GM12878 (cell line): ENCODE measurements around the gene SPAG16. TPM values are rescaled to one million over a fixed set of nuclear protein-coding genes. Genes with fewer than 3 reads are reported as not detected.

Source experiments
- ATAC-seq: fragments of 200-7000 bp; cut with Tn5 transposase; 3 replicates; pipeline ENCODE4 v1.9.1; 2020; ENCODE audit warnings: mild to moderate bottlenecking, moderate library complexity
- BruUV-seq: library from RNA; stranded (reverse); fragments of 400-500 nt; replicated peaks from 2 replicates; lab custom pipeline; 2021; lab: Mats Ljungman, UMichigan
- CTCF ChIA-PET: fragments of 300-600 bp; sonication (Branson Sonifier 250); formaldehyde crosslinking; extraction: SDS; loops from one replicate; lab custom pipeline; 2021; ENCODE audit warnings: inconsistent platforms; lab: Yijun Ruan, JAX
- POLR2A ChIA-PET: fragments of 350-600 bp; formaldehyde crosslinking; extraction: SDS; loops from one replicate; lab custom pipeline; 2021; ENCODE audit warnings: inconsistent platforms; lab: Charles Lee
- RAD21 ChIA-PET: fragments of 300-600 bp; sonication (Branson Sonifier 250); formaldehyde crosslinking; loops from one replicate; lab custom pipeline; 2023; ENCODE audit warnings: antibody characterized with exemption; ENCODE audit not compliant: unreplicated experiment; lab: Charles Lee
- SMC1A ChIA-PET: fragments of 300-600 bp; sonication (Branson Sonifier 250); formaldehyde crosslinking; loops from one replicate; lab custom pipeline; 2023; ENCODE audit not compliant: unreplicated experiment, uncharacterized antibody; lab: Charles Lee
- DNase-seq: peaks from one replicate; pipeline ENCODE4 v3.0.0-alpha.2; 2011; ENCODE audit warnings: low read depth, low spot score
- FAIRE-seq: peaks from 3 replicates; lab custom pipeline; 2011; peaks lifted over from hg19 to GRCh38; lab: Jason Lieb, UNC
- H2AFZ ChIP-seq: 2 replicates; pipeline ENCODE4 v1.6.0; 2011; ENCODE audit warnings: low read depth, low read length, control low read depth; ENCODE audit not compliant: control insufficient read depth
- H3K27ac ChIP-seq: 2 replicates; pipeline ENCODE4 v1.5.1; 2011; ENCODE audit warnings: control low read depth; ENCODE audit not compliant: control insufficient read depth, insufficient read depth
- H3K27me3 ChIP-seq, 2 experiments: replicated peaks in 1 of 2; 2 replicates each; pipeline versions ENCODE4 v1.6.0 to v1.6.1; 2011; ENCODE audit warnings: low read length in 1 of 2; ENCODE audit not compliant: control insufficient read depth in 2 of 2, insufficient read depth in 2 of 2
- H3K36me3 ChIP-seq, 2 experiments: 2 replicates each; pipeline ENCODE4 v1.5.1; 2011; ENCODE audit warnings: low read length in 1 of 2; ENCODE audit not compliant: control insufficient read depth in 2 of 2, insufficient read depth in 2 of 2
- H3K4me1 ChIP-seq: 2 replicates; pipeline ENCODE4 v1.6.1; 2011; ENCODE audit warnings: mild to moderate bottlenecking, low read length, moderate library complexity, mixed read lengths; ENCODE audit not compliant: control insufficient read depth, insufficient read depth
- H3K4me2 ChIP-seq: 2 replicates; pipeline ENCODE4 v1.6.0; 2011; ENCODE audit warnings: control low read depth; ENCODE audit not compliant: control insufficient read depth, insufficient read depth
- H3K4me3 ChIP-seq: fragments of 200-600 bp; sonication (generic); 2 replicates; pipeline ENCODE4 v1.5.1; 2016
- H3K79me2 ChIP-seq: 2 replicates; pipeline ENCODE4 v1.6.0; 2011; ENCODE audit warnings: low read length; ENCODE audit not compliant: control insufficient read depth, insufficient read depth
- H3K9ac ChIP-seq: 2 replicates; pipeline ENCODE4 v1.8.0; 2011; ENCODE audit warnings: low read length, control low read depth, mixed read lengths; ENCODE audit not compliant: control insufficient read depth, insufficient read depth
- H3K9me3 ChIP-seq: replicated peaks from 3 replicates; pipeline ENCODE4 v1.5.1; 2011; ENCODE audit warnings: mild to moderate bottlenecking, low read length; ENCODE audit not compliant: control insufficient read depth, insufficient read depth
- H4K20me1 ChIP-seq: 2 replicates; pipeline ENCODE4 v1.6.0; 2011; ENCODE audit not compliant: control insufficient read depth, insufficient read depth
- CHD2 ChIP-seq: IDR thresholded peaks from 2 replicates; pipeline ENCODE4 v1.6.1; 2011; ENCODE audit warnings: low read depth, low read length, improper control_type of control experiment, borderline replicate concordance
- ESRRA ChIP-seq: IDR thresholded peaks from 2 replicates; pipeline ENCODE4 v1.6.1; 2012; ENCODE audit warnings: mild to moderate bottlenecking, low read length, improper control_type of control experiment
- IKZF1 ChIP-seq: fragments of 450-650 bp; conservative IDR thresholded peaks from 2 replicates; pipeline ENCODE4 v1.6.1; 2017; ENCODE audit warnings: antibody characterized with exemption, mild to moderate bottlenecking
- IKZF2 ChIP-seq, 2 experiments: fragments of 450-650 bp; IDR thresholded peaks; 2 replicates each; pipeline ENCODE4 v1.6.1; 2017; ENCODE audit warnings: mild to moderate bottlenecking in 2 of 2, moderate library complexity in 2 of 2
- RFX5 ChIP-seq: IDR thresholded peaks from 2 replicates; pipeline ENCODE4 v1.6.1; 2011; ENCODE audit warnings: low read depth, low read length, improper control_type of control experiment
- TCF12 ChIP-seq: IDR thresholded peaks from 2 replicates; pipeline ENCODE4 v1.6.1; 2011; ENCODE audit warnings: low read depth, mild to moderate bottlenecking, low read length
- ZBED1 ChIP-seq: IDR thresholded peaks from 2 replicates; pipeline ENCODE4 v1.6.1; 2016; ENCODE audit warnings: borderline replicate concordance
- WGBS: methylation state at CpG from one replicate; pipeline ENCODE4 v1.1.6; 2016; ENCODE audit warnings: low lambda C conversion rate; ENCODE audit not compliant: insufficient replicate concordance, insufficient coverage; ENCODE audit errors: missing lambda C conversion rate; 5-methylcytosine and 5-hydroxymethylcytosine counted together
- in situ Hi-C: fragments of 300-500 bp; cut with MboI; formaldehyde crosslinking; loops from 9 replicates; pipeline ENCODE4 v1.14.3; 2018; ENCODE audit warnings: mixed read lengths
- intact Hi-C: fragments of 100-400 bp; cut with micrococcal nuclease; formaldehyde crosslinking; loops from one replicate; pipeline ENCODE4 v1.14.2; 2022; ENCODE audit not compliant: unreplicated experiment
- polyA plus RNA-seq, 11 experiments: library from polyadenylated mRNA; depleted of rRNA in 4 of 11; unstranded in 6 of 11; stranded (reverse) in 5 of 11; fragments of >200 nt; fragmentation: Nextera tagmentation in 4 of 11; fragmentation: Illumina TruSeq in 1 of 11; extraction: Ambion mirVana in 4 of 11; extraction: Trizol in 1 of 11; gene quantifications; 1 replicate in 1 of 11; 2 replicates in 10 of 11; pipeline versions ENCODE4 v1.2.1 to v1.2.3, GENCODE V29; 2011 to 2016; ENCODE audit warnings: inconsistent platforms in 2 of 11, missing spikeins in 2 of 11, low read depth in 1 of 11
- total RNA-seq, 4 experiments: library from RNA; depleted of rRNA in 3 of 4; stranded (reverse); fragments of >200 nt in 3 of 4; fragmentation: Illumina TruSeq in 1 of 4; extraction: Trizol in 1 of 4; gene quantifications; 2 replicates each; pipeline versions ENCODE4 v1.2.1 to v1.2.3, GENCODE V29; 2013 to 2021
- TF ChIP-seq, protein P1 (sequence below): fragments of 450-650 bp; IDR thresholded peaks from 2 replicates; pipeline ENCODE4 v1.6.1; 2017; ENCODE audit warnings: mild to moderate bottlenecking, moderate library complexity
- TF ChIP-seq, protein P2 (sequence below): fragments of 150-350 bp; IDR thresholded peaks from 2 replicates; pipeline ENCODE4 v1.6.1; 2014; ENCODE audit warnings: mild to moderate bottlenecking, low read depth, low read length
- TF ChIP-seq, protein P3 (sequence below): fragments of 450-650 bp; IDR thresholded peaks from 2 replicates; pipeline ENCODE4 v1.6.1; 2017; ENCODE audit warnings: mild to moderate bottlenecking, low read depth, inconsistent platforms; ENCODE audit not compliant: poor library complexity, severe bottlenecking
- TF ChIP-seq, protein P4 (sequence below): fragments of 450-650 bp; formaldehyde crosslinking; IDR thresholded peaks from 2 replicates; pipeline ENCODE4 v1.5.0; 2022; ENCODE audit warnings: mild to moderate bottlenecking, missing genetic modification characterization
- TF ChIP-seq, protein P5 (sequence below): fragments of 450-650 bp; IDR thresholded peaks from 2 replicates; pipeline ENCODE4 v1.6.1; 2016; ENCODE audit warnings: mild to moderate bottlenecking

Gene SPAG16
- total and polyA plus RNA-seq, 10 of the 15 experiments (the other 5 are each of a cell fraction or from before 2014, with no cell fraction given), result 6.0 to 25.0 (median 15.2) TPM

DNA sequence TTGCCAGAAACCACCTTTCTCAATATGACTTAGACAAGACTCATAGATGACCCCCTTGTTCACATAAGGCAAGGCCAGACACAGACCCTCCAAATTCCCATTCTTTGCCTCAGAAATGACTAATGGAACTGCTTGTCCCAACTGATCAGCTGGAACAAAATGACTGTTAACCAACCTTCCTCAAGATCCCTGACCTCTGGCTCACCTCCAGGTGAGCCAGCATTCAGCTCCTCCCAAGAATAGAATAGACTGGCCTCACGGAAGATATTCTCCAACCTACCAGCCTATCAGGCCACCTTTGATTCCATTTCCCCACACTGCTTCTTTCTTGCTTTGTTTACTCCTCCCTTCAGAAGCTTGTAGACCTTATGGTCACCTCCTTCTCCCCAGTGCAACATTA is 930.8 kb downstream of the SPAG16 start:
- H3K9me3 ChIP-seq, result no peaks in the 10 kb centered on the region
- no peaks in the 10 kb centered on the region for H3K4me1 ChIP-seq
- ChIA-PET SMC1A (no interaction called here), RAD21 (no interaction called here), POLR2A (no interaction called here), CTCF (no interaction called here)
- intact Hi-C loops, result no loop called here
- H3K4me2 ChIP-seq, result no peak overlapping the region
- no peaks in the 10 kb centered on the region for H3K36me3 ChIP-seq
- DNase-seq, result no peak
- H4K20me1 ChIP-seq, result no peaks in the 10 kb centered on the region
- H3K27ac ChIP-seq, result no peak overlapping the region
- ATAC-seq, result no peak
- no peaks in the 10 kb centered on the region for H3K27me3 ChIP-seq
- in situ Hi-C loops, result no loop called here
- H3K9ac ChIP-seq, result no peak overlapping the region
- no peak for FAIRE-seq
- H3K79me2 ChIP-seq, result no peaks in the 10 kb centered on the region
- 0% methylated on average over 1 of the region's 1 CpG for WGBS
- H3K4me3 ChIP-seq, result no peak overlapping the region
- H2AFZ ChIP-seq, result no peak overlapping the region
- no TSS peak for BruUV-seq
- TF ChIP-seq, protein P1, sequence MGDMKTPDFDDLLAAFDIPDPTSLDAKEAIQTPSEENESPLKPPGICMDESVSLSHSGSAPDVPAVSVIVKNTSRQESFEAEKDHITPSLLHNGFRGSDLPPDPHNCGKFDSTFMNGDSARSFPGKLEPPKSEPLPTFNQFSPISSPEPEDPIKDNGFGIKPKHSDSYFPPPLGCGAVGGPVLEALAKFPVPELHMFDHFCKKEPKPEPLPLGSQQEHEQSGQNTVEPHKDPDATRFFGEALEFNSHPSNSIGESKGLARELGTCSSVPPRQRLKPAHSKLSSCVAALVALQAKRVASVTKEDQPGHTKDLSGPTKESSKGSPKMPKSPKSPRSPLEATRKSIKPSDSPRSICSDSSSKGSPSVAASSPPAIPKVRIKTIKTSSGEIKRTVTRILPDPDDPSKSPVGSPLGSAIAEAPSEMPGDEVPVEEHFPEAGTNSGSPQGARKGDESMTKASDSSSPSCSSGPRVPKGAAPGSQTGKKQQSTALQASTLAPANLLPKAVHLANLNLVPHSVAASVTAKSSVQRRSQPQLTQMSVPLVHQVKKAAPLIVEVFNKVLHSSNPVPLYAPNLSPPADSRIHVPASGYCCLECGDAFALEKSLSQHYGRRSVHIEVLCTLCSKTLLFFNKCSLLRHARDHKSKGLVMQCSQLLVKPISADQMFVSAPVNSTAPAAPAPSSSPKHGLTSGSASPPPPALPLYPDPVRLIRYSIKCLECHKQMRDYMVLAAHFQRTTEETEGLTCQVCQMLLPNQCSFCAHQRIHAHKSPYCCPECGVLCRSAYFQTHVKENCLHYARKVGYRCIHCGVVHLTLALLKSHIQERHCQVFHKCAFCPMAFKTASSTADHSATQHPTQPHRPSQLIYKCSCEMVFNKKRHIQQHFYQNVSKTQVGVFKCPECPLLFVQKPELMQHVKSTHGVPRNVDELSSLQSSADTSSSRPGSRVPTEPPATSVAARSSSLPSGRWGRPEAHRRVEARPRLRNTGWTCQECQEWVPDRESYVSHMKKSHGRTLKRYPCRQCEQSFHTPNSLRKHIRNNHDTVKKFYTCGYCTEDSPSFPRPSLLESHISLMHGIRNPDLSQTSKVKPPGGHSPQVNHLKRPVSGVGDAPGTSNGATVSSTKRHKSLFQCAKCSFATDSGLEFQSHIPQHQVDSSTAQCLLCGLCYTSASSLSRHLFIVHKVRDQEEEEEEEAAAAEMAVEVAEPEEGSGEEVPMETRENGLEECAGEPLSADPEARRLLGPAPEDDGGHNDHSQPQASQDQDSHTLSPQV, result no peak
- TF ChIP-seq, protein P2, sequence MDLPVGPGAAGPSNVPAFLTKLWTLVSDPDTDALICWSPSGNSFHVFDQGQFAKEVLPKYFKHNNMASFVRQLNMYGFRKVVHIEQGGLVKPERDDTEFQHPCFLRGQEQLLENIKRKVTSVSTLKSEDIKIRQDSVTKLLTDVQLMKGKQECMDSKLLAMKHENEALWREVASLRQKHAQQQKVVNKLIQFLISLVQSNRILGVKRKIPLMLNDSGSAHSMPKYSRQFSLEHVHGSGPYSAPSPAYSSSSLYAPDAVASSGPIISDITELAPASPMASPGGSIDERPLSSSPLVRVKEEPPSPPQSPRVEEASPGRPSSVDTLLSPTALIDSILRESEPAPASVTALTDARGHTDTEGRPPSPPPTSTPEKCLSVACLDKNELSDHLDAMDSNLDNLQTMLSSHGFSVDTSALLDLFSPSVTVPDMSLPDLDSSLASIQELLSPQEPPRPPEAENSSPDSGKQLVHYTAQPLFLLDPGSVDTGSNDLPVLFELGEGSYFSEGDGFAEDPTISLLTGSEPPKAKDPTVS, result no peak
- TF ChIP-seq, protein P3, sequence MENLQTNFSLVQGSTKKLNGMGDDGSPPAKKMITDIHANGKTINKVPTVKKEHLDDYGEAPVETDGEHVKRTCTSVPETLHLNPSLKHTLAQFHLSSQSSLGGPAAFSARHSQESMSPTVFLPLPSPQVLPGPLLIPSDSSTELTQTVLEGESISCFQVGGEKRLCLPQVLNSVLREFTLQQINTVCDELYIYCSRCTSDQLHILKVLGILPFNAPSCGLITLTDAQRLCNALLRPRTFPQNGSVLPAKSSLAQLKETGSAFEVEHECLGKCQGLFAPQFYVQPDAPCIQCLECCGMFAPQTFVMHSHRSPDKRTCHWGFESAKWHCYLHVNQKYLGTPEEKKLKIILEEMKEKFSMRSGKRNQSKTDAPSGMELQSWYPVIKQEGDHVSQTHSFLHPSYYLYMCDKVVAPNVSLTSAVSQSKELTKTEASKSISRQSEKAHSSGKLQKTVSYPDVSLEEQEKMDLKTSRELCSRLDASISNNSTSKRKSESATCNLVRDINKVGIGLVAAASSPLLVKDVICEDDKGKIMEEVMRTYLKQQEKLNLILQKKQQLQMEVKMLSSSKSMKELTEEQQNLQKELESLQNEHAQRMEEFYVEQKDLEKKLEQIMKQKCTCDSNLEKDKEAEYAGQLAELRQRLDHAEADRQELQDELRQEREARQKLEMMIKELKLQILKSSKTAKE, result no peak
- TF ChIP-seq, protein P4, sequence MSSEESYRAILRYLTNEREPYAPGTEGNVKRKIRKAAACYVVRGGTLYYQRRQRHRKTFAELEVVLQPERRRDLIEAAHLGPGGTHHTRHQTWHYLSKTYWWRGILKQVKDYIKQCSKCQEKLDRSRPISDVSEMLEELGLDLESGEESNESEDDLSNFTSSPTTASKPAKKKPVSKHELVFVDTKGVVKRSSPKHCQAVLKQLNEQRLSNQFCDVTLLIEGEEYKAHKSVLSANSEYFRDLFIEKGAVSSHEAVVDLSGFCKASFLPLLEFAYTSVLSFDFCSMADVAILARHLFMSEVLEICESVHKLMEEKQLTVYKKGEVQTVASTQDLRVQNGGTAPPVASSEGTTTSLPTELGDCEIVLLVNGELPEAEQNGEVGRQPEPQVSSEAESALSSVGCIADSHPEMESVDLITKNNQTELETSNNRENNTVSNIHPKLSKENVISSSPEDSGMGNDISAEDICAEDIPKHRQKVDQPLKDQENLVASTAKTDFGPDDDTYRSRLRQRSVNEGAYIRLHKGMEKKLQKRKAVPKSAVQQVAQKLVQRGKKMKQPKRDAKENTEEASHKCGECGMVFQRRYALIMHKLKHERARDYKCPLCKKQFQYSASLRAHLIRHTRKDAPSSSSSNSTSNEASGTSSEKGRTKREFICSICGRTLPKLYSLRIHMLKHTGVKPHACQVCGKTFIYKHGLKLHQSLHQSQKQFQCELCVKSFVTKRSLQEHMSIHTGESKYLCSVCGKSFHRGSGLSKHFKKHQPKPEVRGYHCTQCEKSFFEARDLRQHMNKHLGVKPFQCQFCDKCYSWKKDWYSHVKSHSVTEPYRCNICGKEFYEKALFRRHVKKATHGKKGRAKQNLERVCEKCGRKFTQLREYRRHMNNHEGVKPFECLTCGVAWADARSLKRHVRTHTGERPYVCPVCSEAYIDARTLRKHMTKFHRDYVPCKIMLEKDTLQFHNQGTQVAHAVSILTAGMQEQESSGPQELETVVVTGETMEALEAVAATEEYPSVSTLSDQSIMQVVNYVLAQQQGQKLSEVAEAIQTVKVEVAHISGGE (CRISPR knock-in tag), result no peak
- TF ChIP-seq, protein P5, sequence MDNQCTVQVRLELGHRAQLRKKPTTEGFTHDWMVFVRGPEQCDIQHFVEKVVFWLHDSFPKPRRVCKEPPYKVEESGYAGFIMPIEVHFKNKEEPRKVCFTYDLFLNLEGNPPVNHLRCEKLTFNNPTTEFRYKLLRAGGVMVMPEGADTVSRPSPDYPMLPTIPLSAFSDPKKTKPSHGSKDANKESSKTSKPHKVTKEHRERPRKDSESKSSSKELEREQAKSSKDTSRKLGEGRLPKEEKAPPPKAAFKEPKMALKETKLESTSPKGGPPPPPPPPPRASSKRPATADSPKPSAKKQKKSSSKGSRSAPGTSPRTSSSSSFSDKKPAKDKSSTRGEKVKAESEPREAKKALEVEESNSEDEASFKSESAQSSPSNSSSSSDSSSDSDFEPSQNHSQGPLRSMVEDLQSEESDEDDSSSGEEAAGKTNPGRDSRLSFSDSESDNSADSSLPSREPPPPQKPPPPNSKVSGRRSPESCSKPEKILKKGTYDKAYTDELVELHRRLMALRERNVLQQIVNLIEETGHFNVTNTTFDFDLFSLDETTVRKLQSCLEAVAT, result no peak
- TF ChIP-seq IKZF1, result no peak
- no peak for TF ChIP-seq IKZF2 (IDR thresholded peaks at IDR 0.05)
- TF ChIP-seq CHD2, result no peak
- no peak for TF ChIP-seq RFX5
- TF ChIP-seq ESRRA, result no peak
- no peak for TF ChIP-seq ZBED1
- no peak for TF ChIP-seq TCF12
